GM21390 (cell line): ENCODE data around the gene STK32B.
"Not testable (repeated sequence)": the region's sequence is repeated elsewhere in the genome, so short reads cannot be mapped to it uniquely, and the experiment has no call there.

Source experiments
- ATAC-seq: cut with Tn5 transposase; IDR thresholded peaks from one replicate; pipeline ENCODE4 v1.9.1; 2021; ENCODE audit not compliant: unreplicated experiment

Gene STK32B

DNA sequence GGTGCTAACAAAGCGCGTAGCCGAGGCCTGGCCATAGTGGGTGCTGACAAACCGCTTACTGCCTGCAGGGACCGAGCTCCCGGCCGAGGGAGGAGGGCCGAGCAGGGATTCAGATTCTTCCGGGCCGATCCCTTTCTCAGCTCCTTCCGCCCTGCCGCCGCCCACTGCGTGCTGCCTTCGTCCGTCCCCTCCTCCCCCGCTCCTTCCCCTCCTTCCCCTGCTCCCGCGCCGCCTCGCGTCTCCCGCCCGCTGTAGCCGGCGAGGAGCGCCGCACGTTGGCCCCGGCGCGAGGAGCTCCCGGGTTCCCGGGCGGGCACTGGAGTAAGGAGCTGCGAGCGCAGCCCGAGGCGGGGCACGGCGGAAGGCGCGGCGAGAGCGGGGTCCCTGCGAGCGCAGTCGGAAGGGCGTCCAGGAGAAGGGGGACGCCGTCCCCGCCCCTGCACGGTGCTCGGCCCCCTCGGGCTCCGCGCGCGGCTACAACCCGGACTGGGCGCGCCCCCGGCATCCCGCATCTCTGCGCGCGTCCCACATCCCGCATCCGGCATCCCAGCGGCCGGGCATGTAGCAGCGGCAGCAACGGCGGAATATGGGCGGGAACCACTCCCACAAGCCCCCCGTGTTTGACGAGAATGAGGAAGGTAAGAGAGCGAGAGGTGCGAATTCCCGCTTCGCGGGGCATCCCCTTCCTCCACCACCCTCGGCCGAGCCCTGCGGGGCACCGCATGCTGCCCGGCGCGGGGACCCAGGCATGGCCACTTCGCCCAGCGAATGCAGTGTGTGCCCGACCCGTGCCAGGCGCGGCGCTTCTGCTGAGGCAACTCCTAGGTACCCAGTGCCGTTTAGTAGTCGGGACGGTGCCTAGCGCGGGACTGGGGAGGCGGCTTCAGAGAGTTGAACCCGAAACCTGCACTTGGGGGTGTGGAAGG lies at the start of gene STK32B:
Gene STK32B (plus strand): TSS at position 203 of the 926 bp plus-strand sequence.
- ATAC-seq, result no peak

DNA sequence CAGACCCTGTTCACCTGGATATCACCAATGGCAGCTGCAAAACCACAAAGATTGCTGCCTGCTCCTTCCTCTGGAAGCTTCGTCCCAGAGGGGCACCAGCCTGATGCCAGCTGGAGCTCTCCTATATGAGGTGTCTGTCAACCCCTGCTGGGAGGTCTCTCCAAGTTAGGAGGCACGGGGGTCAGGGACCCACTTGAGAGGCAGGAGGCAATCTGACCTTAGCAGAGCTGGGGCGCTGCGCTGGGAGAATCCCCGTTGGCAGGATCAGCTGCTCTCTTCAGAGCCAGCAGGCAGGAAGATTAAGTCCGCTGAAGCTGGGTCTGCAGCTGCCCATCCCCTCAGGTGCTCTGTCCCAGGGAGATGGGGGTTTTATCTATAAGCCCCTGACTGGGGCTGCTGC lies 49.6 kb upstream of the STK32B start:
- ATAC-seq, result not testable (repeated sequence)

GRCh38 chr4:5003372-5003857 lies 47.9 kb upstream of the STK32B start:
- no peak for ATAC-seq

- no peak for ATAC-seq
These were observed 47.4 kb upstream of the STK32B start for GRCh38 chr4:5003918-5004317.

- no peak for ATAC-seq
These were observed 46.8 kb upstream of the STK32B start for GRCh38 chr4:5004496-5004895.

DNA sequence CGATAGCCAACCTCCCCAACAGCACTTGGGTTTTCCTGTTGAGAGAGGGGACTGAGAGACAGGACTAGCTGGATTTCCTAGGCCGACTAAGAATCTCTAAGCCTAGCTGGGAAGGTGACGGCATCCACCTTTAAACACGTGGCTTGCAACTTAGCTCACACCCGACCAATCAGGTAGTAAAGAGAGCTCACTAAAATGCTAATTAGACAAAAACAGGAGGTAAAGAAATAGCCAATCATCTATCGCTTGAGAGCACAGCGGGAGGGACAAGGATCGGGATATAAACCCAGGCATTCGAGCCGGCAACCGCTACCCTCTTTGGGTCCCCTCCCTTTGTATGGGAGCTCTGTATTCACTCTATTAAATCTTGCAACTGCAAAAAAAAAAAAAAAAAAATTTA lies 44.3 kb upstream of the STK32B start:
- ATAC-seq, result not testable (repeated sequence)

DNA sequence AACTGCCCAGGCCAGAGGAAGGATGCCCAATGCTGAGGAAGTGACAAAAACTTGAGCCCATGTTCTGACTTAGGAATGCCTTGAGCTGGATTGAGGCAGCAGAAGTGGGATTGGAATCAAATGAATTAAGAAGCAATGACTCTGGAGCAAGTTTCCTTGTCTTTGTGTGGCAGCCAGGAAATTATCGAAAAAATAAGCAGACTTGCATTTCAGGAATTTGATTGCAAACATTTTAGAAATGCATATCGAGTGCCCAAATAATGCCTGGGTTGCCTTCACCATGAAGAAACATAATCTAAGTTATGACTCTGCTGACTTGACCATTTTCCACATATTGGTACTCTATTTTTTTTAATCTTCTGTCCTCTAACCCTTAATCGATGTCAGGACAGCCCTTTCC lies 41.5 kb upstream of the STK32B start:
- no peak for ATAC-seq

DNA sequence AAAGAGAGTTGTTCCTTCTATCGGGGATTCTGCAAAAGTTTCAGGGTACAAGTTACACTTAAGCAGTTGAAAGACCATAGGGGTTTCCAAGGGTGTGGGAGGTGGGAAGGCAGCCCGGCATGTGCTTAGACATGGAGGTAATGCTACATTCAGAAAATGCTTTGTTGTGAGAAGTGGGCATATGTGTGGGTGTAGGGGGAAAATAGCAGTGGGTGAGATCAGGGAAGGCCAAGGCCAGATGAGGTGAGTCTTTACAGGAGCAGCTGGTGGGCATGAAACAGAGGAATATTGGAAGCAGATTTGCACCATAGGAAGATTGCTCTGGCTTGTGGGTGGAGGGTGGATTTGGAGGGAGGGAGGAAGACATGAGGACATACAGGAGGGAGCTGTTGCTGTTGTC lies 40.3 kb upstream of the STK32B start:
- no peak for ATAC-seq

DNA sequence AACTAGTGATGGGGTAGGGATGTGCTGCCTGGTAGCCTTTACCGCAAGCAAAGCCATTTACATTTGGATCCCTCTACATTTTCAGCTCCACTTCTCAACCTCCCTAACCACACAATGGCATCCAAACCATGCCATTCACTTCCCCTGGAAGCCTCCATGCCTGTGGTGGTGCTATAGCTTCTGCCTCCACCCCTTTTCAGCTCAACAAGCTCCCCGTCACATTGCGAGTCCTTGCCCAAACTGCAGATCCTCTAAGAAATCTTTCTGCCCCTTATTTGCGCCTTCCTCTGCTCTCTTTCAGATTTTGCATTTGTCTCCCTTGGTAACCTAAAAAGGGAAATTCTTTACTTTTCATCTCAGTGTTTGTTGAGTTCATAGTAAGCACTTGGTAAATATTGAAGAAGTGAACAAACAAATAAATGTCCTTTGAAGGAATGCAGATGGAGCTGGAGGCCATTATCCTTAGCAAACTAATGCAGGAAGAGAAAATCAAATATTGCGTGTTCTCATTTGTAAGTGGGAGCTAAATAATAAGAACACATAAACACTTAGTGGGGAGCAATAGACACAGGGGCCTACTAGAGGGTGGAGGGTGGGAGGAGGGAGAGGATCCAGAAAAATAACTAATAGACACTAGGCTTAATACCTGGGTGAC lies 38.9 kb upstream of the STK32B start:
- ATAC-seq, result no peak

DNA sequence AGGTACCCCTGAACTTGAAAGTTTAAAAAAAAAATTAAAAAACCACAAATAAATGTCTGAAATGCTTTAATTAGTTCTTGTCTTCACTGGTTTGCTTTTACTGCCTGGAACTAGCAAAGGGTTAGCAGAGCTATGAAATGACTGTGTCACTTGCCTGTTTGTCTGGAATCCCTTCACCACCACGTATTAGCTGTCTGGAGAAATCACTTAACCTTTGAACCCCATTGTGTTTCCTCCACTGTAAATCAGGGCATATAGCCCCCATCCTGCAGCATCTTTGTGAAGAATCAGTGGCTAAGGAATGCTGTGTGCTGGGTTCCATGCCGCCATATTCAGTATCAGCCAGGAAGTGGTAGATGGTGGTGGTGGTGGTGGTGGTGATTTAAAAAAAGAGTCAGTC lies 38.3 kb upstream of the STK32B start:
- no peak for ATAC-seq

- no peak for ATAC-seq
These were observed 37.1 kb upstream of the STK32B start for GRCh38 chr4:5014007-5014682.

- no peak for ATAC-seq
These were observed 33.2 kb upstream of the STK32B start for GRCh38 chr4:5018096-5018495.

GRCh38 chr4:5018603-5019002 lies 32.7 kb upstream of the STK32B start:
- no peak for ATAC-seq

DNA sequence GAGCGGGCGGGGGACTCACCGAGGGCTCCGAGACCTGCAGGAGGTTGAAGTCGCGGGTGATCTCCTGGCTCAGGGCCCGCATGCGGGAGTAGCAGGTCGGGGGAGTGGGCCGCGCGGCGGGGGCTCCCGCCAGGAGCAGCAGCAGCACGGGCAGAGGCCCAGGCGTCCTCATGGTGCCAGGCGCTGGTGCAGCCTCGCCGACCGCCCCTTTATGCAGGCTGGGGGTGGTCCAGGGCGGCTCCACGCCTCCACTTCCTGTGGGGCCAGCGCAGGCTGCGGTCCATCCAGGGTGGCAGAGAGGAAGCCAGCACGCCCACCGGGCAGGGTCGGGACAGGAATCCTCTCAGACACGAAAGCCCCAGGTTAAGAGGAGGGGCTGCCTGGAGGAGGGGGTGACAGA lies 32.0 kb upstream of the STK32B start, which contains the start of gene CYTL1:
Gene CYTL1 (minus strand): TSS at position 185 of the 400 bp plus-strand sequence. CDS start 13 bp downstream, at position 172.
- no peak for ATAC-seq

GRCh38 chr4:5019796-5020195 lies 31.5 kb upstream of the STK32B start:
- ATAC-seq, result no peak

DNA sequence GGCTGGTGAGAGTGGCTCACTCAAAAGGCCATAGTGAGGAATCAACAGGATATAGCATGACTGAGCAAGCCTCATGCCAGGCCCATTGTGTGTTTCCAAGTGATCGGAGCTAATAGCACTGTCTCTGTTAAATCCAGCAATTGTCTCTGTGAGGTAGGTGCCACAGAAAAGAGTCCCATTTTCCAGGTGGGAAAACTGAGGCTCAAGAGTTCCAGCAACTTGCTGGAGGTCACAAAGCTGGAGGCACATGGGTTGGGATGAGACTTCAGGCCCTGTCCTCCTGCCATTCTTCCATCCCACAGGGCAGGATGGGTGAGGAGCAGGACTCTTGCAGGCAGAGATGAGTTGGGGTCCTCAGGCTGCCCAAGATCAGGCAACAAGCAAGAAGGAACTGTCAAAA lies 30.9 kb upstream of the STK32B start:
- ATAC-seq, result no peak

- ATAC-seq, result no peak
These were observed 29.7 kb upstream of the STK32B start for GRCh38 chr4:5021546-5021945.

GRCh38 chr4:5024673-5025072 lies 26.6 kb upstream of the STK32B start:
- ATAC-seq, result no peak

DNA sequence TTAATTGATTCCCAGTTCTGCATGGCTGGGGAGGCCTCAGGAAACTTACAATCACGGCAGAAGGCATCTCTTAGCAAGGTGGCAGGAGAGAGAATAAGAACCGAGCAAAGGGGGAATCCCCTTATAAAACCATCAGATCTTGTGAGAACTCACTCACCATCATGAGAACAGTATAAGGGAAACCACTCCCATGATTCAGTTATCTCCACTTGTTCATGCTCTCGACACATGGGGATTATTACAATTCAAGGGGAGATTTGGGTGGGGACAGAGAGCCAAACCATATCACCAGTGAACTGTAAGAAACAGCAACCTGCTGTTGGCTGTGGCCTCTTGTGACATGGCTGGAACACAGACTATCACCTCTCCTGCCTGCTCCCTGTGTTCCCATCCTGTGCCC lies 24.9 kb upstream of the STK32B start:
- no peak for ATAC-seq

DNA sequence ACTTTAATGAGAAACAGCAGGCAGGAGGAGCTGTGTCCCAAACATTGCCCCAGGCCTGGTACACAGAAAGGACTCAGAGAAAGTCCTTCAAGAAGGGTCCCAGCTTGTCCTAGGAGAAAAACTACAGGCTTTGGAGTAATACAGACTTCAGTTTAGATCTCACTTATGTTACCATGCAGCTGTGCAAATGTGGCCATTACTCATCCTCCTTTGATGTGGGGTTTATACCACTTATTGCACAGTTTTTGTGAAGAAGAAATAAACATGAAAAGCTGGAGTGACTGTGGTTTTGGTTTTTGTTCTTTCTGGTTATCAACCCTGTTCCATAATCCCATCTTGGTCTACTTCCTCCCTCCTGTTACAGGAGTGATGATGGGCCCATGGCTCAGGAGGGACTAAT lies 23.9 kb upstream of the STK32B start:
- ATAC-seq, result no peak

- no peak for ATAC-seq
These were observed 22.8 kb upstream of the STK32B start for GRCh38 chr4:5028480-5028879.
